GM18861 (cell line): ENCODE measurements around the gene HOXD9.

ENCODE experiments used
- ATAC-seq: cut with Tn5 transposase; IDR thresholded peaks from one replicate; pipeline ENCODE4 v1.9.1; 2021; ENCODE audit not compliant: unreplicated experiment

The HOXD9 gene

DNA sequence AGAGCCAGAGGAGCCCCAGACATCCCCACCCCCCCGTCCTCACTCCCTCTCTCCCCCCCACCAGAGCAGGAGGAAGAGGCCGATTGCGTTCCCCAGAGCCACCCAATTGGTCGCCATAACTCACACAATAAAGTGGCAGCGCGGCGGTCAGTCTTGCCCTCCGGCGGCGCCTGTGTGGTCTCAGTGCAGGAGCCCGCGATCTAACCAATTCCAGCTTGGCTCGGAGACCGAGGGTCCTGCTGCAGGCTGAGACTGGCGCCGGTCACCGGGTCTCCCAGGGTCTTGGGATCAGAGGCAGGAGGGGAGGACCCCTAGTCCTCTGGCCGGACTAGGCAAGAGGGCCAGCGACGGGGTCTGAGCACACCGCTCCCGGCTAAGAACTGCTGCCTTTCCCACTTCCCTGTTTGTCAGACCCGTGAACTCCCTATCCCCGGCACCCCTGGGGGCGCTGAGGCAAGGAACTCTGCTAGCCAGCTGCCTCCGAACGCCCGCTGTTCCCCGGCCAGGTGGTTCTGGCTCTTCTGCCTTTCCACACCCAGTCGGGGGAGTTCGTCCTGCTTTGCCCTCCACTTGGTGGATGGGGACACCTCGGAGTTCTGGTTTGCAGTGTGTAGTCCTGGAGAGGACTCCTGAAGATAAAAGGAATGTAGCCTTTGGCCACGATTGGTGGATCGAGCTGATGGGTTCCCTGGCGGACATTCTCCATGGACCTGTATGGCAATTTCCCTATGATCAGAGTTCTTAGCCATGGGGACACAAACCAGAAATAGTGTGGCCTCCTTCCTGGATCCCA is 24.0 kb upstream of the HOXD9 start:
- no peak for ATAC-seq

DNA sequence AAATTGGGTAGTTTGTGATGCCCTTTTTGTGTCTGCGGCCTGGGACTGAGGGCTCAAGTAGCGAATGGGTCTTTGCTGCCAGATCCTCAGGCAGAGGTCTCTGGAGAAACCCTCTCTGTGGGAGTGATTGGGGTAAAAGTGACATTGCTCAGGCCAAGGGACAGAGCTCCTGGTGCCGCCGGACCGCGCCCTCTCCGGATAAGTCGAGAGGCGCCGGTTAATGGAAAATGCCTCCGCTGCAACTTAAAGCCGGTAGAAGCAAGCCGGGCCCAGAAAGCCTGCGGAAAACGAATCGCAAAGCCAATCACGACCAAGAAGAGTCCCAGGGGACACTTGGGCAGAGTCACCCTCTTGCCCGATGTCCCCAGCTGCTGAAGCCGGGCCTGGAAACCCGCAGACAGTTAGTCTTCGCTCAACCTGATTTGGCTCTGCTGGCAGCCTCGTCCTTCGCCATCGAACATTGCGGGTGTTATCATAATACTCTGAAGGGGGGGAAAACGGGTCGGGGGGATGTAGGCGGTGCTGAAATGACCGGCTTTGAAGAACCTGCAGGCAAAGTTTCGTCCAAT is 23.3 kb upstream of the HOXD9 start:
- ATAC-seq = no peak

- no peak for ATAC-seq
Observed at GRCh38 chr2:176099728-176100546, 22.6 kb upstream of the HOXD9 start, which contains the start of gene HOXD12. HOXD12 (plus strand) TSS chr2:176099795; CDS start chr2:176099802, 7 bp downstream.

DNA sequence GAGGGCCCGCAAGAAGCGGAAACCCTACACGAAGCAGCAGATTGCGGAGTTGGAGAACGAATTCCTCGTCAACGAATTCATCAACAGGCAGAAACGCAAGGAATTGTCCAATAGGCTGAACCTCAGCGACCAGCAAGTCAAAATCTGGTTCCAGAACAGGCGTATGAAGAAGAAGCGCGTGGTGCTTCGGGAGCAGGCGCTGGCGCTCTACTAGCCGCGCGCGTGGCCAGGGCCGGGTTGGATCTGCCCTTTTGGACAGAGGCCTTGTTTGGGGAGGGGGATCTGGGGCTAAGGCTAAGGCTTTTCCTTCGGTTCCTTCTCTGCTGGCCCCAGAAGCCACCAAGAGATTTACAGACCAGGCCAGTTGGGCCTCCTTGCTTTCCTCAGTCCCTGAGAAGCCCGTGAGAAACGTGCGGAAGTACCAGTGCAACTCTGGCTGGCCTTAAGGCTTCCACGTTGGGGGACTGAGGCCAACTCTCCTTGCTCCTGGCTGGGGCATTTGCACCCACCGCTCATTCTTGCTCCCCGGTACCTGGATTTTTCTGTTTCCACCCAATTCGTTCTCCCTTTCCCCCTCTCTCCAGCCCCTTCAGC is 21.9 kb upstream of the HOXD9 start:
- no peak for ATAC-seq

GRCh38 chr2:176101216-176101830 is 21.2 kb upstream of the HOXD9 start:
- no peak for ATAC-seq

GRCh38 chr2:176101842-176102241 is 20.7 kb upstream of the HOXD9 start:
- no peak for ATAC-seq

DNA sequence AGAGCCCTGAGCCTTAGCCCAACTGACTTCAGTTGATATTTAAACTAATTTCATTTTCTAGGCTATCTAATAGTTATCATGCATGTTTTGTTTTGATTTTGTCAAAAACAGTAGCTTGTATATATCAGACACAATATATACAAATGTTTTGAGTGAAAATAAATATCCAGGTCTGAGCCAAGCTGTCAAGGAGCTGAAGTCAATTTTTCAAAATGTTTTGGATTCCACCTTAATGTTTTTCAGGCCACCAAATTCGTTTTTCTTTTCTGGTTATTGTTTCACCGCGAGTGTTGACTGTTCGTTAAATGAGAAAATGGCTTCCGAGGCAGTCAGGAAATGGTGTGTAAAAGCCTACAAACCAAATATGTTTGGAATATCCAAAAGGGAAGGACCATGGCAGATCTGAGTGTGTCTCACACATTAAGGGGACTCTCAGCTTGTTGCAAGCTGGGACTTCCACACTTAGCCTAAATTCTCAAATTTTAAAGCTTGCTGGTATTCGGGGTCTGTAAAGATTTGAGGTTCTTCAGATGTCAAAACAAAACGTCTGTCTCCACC is 20.1 kb upstream of the HOXD9 start:
- no peak for ATAC-seq

DNA sequence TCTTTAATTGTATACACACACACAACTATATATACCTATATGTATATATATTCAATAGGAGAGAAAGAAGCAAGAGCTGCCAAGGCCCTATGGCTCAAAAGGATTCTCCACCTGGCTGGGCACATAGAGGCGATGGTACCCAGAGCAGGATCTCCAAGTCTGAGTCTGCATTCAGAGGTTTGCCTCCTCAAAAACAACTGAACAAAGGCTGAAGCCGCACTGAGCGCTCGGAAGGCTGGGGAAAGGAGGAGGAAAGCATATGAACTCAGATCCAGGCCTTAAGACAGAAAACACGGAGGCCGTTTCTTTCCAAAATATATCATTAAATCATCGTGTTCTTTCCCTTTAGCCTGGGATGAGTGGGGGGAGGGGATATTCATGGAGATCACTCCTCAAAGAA is 19.3 kb upstream of the HOXD9 start:
- no peak for ATAC-seq

DNA sequence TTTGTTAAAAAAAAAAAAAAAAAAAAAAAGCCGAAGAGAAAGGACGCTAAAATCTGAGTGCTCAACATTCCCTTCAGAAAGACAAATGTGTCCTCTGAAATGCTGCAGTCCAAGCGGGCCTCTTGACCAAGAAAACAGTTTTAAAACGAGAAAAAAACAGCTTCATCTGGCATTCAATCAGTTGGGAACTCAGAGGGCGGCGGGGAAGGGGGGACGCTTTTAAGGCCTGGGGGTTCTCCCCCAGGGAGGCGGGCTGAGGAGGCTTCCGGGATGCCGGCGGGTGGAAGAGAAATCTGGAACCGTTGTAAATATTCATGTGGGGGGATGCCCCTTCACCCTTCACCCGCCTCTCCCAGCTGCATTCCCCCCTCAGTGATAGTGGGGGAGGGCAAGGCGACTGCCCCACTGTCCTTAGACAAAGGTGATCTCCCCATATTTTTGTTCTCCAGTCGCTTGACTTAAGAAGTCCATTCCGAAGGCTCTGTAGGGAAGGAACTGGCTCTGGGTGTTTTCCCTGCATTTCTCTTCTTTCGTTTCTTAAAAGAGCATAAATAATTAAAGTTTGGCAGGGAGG is 18.7 kb upstream of the HOXD9 start:
- no peak for ATAC-seq

GRCh38 chr2:176104316-176105077 is 18.0 kb upstream of the HOXD9 start:
- no peak for ATAC-seq

DNA sequence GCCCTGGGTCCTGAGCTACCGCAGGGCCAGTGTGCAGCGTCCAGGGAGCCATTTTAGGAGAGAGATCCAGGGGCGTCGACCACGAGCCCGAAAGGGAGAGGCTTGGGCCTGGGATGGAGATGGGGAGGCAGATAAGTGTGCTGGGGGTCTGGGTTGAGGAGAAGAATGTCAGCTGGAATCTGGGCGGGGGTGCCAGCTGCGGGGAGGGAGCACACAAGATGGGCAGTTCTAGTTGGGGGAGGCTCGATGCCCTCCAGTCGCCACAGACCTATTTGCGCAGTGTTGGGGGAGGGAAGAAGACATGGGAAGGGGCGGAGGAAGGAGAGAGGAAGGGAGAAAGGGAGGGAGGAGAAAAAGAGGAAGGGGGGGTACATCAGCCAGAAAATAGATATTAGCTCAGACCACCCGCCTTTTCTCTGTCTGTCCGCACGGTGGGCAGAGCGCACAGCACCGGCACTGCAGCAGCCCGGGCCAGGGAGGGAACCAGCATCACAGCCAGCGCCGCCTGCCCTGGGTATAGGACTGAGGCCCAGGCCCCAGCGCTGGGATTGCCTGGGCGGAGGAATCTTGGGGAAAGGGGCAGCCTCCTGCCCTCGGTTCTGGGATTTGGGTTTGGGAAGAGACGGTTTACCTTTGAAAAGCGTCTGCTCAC is 17.3 kb upstream of the HOXD9 start:
- no peak for ATAC-seq

DNA sequence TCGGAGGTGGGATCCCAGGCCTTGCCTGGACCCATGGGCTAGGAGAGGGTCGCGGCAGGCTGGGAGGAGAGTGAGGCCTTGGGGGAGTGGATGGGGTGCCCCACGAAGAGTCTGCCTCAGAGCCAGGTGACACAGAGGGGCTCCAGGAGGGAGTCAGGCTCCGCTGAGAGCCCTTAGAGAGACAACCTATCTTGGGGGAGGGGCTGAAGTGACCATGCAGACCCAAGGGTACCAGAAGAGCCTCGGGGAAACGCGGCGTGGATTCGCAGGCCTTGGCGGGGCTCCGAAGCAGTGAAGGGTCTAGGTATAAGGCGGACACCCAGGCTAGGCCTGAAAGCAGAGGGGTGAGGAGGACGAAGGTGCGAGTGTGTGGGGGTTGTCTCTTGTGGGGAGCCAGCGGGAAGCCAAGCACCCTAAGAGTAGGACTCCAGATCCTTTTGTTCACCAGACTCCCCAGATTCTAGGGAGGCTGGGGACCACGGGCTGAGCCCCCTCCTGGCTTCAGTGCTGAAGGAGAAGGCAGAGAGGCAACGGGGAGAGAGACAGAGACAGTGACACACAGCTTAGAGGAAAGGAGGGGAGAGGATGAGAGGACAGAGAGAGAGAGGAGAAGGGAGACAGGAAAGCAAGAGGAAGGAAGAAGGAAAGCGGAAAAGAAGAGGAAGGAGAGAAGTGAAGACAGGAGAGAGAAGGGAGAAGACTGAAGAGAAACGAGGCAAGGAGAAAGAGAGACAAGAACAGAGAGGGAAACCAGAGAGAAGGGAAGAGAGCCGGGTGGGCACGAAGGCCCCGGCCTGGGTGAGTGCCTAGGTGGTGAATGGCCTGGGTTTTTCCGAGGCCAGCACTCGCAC is 16.6 kb upstream of the HOXD9 start:
- ATAC-seq = no peak

DNA sequence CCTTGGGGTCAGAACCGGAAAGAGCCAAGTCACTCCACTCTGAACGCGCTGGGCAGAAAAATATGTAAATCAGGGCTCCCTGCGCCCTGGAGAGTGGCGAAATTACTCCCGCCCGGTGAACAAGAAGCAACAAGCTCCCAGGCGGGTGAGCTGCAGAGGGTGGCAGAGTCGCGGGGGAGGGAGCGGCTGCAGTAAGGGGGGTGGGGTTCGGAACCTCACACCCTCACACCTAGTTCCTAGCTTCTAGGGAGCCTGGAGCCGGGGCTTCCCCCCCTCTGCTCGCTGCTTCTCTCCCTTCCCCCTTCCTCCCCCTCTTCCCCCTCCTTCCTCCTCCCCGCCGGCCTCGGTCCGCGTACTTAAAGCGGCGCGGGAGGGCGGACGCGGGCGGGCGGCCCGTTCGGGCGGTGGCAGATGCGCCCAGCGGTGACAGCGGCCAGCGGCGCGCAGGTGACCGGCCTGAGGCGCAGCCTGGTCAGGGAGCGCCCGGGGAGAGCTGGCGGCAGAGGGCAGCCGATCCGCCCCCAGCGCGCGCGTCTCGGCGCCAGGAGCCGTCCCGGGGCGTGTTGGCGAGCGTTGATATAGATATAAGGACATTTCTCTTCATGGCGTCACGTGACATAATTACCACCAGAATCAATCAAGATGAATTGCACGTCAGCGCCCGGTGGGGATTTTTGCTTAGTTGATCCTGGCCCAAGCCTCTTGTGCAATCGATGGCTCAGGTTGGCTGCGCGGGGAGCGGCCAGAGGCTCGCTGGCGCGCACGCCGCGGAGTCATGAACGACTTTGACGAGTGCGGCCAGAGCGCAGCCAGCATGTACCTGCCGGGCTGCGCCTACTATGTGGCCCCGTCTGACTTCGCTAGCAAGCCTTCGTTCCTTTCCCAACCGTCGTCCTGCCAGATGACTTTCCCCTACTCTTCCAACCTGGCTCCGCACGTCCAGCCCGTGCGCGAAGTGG is 15.7 kb upstream of the HOXD9 start, which contains the start of gene HOXD11:
Gene HOXD11, plus strand, starts transcription at position 700 of the 959 bp plus-strand sequence. Its CDS starts 76 bp downstream, at position 776.
- no peak for ATAC-seq

DNA sequence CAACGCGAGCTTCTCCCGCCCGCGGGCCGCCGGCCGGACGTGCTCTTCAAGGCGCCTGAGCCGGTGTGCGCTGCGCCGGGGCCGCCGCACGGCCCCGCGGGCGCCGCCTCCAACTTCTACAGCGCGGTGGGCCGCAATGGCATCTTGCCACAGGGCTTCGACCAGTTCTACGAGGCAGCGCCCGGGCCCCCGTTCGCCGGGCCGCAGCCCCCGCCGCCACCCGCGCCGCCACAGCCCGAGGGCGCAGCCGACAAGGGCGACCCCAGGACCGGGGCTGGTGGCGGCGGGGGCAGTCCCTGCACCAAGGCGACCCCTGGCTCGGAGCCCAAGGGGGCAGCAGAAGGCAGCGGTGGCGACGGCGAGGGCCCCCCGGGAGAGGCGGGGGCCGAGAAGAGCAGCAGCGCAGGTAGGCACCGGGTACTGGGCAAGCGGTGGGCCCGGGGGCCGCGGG is 14.8 kb upstream of the HOXD9 start:
- no peak for ATAC-seq

DNA sequence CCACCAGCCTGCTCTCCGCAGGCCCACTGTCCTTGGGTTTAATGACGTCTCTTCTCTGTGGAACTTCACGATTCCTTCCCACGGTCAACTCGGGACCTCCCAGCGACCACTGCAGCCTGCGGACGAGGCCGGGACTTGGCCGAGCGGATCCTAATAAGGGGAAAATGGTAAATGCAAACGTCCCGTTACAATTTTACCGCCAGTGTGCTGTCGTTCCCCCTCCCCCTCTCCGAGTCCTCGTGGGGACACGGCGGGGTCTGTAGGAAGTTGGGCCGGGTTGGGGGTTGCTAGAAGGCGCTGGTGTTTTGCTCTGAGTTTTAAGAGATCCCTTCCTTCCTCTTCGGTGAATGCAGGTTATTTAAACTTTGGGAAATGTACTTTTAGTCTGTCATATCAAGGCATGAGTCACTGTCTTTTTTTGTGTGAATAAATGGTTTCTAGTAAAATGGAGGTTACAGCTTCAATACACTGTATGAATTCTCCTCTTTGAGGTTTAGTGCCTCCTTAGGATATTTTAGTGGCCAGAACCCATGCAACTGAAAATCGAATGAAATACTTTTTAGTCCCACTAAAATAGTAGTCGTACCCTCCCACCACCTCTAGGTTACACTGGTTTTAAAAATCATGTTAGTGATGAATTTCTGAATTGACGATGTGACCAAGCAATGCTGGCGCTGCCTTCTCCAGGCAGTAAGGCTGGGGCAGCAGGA is 13.2 kb upstream of the HOXD9 start:
- no peak for ATAC-seq

DNA sequence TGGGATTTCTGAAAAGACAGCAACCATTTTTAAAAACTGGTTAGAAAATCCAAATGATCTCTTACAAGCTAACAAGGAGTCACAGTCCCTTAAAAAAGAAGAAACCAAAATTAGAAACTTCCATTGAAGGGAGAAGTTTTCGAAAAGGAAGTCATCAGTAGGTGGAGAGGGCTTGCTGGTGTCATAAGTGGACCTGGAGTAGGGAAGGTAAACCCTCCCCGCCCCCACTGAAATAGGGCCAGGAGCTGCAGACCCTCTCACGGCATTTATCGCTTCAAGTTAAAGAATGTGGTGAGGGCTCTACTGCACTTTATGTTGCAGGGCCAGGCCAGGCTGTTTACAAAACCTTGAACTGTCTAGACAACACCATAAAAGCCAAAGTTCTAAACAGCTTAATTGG is 12.6 kb upstream of the HOXD9 start:
- ATAC-seq = no peak
